ENCODE measurements around the gene TGFBR1. TPM values are rescaled to one million over a fixed set of nuclear protein-coding genes. Genes with fewer than 3 reads are reported as not detected.
"Not testable (repeated sequence)": the region's sequence is repeated elsewhere in the genome, so short reads cannot be mapped to it uniquely, and the experiment has no call there.

The TGFBR1 gene
- total RNA-seq, 1 experiment from 2014 or later: 31.8 TPM

- H3K27me3 Mint-ChIP-seq (ENCODE audit: insufficient read depth, unreplicated experiment): peaks cover 28% of the 10 kb centered on the region
- intact Hi-C loops (cut with micrococcal nuclease; ENCODE audit: unreplicated experiment): no loop called here
- no peak overlapping the region for H3K4me3 Mint-ChIP-seq (ENCODE audit: unreplicated experiment)
- Histone ChIP-seq H3K9me3 (no peaks in the 10 kb centered on the region; the same call in 1 of the 2 replicates), H3K36me3 (ENCODE audit: control insufficient read depth, insufficient read depth, low read length) (no peaks in the 10 kb centered on the region), H3K4me1 (no peaks in the 10 kb centered on the region), H3K4me3 (ENCODE audit: low read depth, low read length) (no peak overlapping the region), H3K27me3 (replicated peaks; ENCODE audit: control insufficient read depth, insufficient read depth, low read length) (no peaks in the 10 kb centered on the region)
- H3K4me1 Mint-ChIP-seq (ENCODE audit: low read depth, unreplicated experiment): no peaks in the 10 kb centered on the region
- H3K36me3 Mint-ChIP-seq (ENCODE audit: insufficient read depth, unreplicated experiment): no peaks in the 10 kb centered on the region
- H3K9me3 Mint-ChIP-seq (ENCODE audit: unreplicated experiment): peaks cover 23% of the 10 kb centered on the region
- POLR2A ChIA-PET: no interaction called here
- BruUV-seq (replicated peaks): no TSS peak
- H3K27ac Mint-ChIP-seq (ENCODE audit: unreplicated experiment): no peak overlapping the region
- CTCF ChIA-PET: no interaction called here
- TF ChIP-seq CTCF (IDR thresholded peaks at IDR 0.05; ENCODE audit: insufficient read depth in 1 of 2, low read depth in 1 of 2, low read length in 1 of 2, severe bottlenecking in 1 of 2, unreplicated experiment in 1 of 2): no peak
- no peak for DNase-seq
Observed at GRCh38 chr9:99096409-99096808, 8.5 kb upstream of the TGFBR1 start.

- peaks cover 23% of the 10 kb centered on the region for H3K9me3 Mint-ChIP-seq (ENCODE audit: unreplicated experiment)
- POLR2A ChIA-PET; H3K27ac Mint-ChIP-seq (ENCODE audit: unreplicated experiment); H3K4me1 ChIP-seq; H3K9me3 ChIP-seq; DNase-seq; H3K4me3 ChIP-seq (ENCODE audit: low read depth, low read length); H3K27me3 ChIP-seq (replicated peaks; ENCODE audit: control insufficient read depth, insufficient read depth, low read length); H3K4me3 Mint-ChIP-seq (ENCODE audit: unreplicated experiment); H3K36me3 Mint-ChIP-seq (ENCODE audit: insufficient read depth, unreplicated experiment); BruUV-seq (replicated peaks); intact Hi-C loops (cut with micrococcal nuclease; ENCODE audit: unreplicated experiment); CTCF ChIA-PET; H3K36me3 ChIP-seq (ENCODE audit: control insufficient read depth, insufficient read depth, low read length): not testable (repeated sequence)
- H3K4me1 Mint-ChIP-seq (ENCODE audit: low read depth, unreplicated experiment): peaks cover 18% of the 10 kb centered on the region
- H3K27me3 Mint-ChIP-seq (ENCODE audit: insufficient read depth, unreplicated experiment): peaks cover 28% of the 10 kb centered on the region
Observed at GRCh38 chr9:99099806-99100585, 4.9 kb upstream of the TGFBR1 start.

- H3K36me3 Mint-ChIP-seq (ENCODE audit: insufficient read depth, unreplicated experiment): no peaks in the 10 kb centered on the region
- H3K9me3 ChIP-seq: no peaks in the 10 kb centered on the region
- no peak overlapping the region for H3K27ac Mint-ChIP-seq (ENCODE audit: unreplicated experiment)
- H3K4me3 Mint-ChIP-seq (ENCODE audit: unreplicated experiment): no peak overlapping the region
- BruUV-seq (replicated peaks): no TSS peak
- ChIA-PET CTCF (no interaction called here), POLR2A (no interaction called here)
- H3K27me3 Mint-ChIP-seq (ENCODE audit: insufficient read depth, unreplicated experiment): peaks cover 23% of the 10 kb centered on the region
- peaks cover 18% of the 10 kb centered on the region for H3K4me1 Mint-ChIP-seq (ENCODE audit: low read depth, unreplicated experiment)
- peaks cover 23% of the 10 kb centered on the region for H3K9me3 Mint-ChIP-seq (ENCODE audit: unreplicated experiment)
- no peak overlapping the region for H3K4me3 ChIP-seq (ENCODE audit: low read depth, low read length)
- no peak for DNase-seq
- no peaks in the 10 kb centered on the region for H3K36me3 ChIP-seq (ENCODE audit: control insufficient read depth, insufficient read depth, low read length)
- H3K27me3 ChIP-seq (replicated peaks; ENCODE audit: control insufficient read depth, insufficient read depth, low read length): no peaks in the 10 kb centered on the region
- no peaks in the 10 kb centered on the region for H3K4me1 ChIP-seq
- intact Hi-C loops (cut with micrococcal nuclease; ENCODE audit: unreplicated experiment): no loop called here
- no peak for TF ChIP-seq CTCF (IDR thresholded peaks at IDR 0.05; ENCODE audit: insufficient read depth in 1 of 2, low read depth in 1 of 2, low read length in 1 of 2, severe bottlenecking in 1 of 2, unreplicated experiment in 1 of 2)
Observed at GRCh38 chr9:99101271-99101670, 3.6 kb upstream of the TGFBR1 start.
